ENCODE measurements around the gene ZFP36.

- TF ChIP-seq MAX (IDR thresholded peaks at IDR 0.05), result no peak
- no peak for TF ChIP-seq REST (IDR thresholded peaks at IDR 0.05; ENCODE audit: low read depth)
- no peak for TF ChIP-seq EP300 (IDR thresholded peaks at IDR 0.05; ENCODE audit: borderline replicate concordance)
- TF ChIP-seq CREB1 (IDR thresholded peaks at IDR 0.05; ENCODE audit: low read depth), result no peak
- TF ChIP-seq FOXM1 (IDR thresholded peaks at IDR 0.05; ENCODE audit: borderline replicate concordance, low read depth), result no peak
- TF ChIP-seq RAD21 (IDR thresholded peaks at IDR 0.05; ENCODE audit: low read depth), result no peak
- no peak for TF ChIP-seq CEBPB (IDR thresholded peaks at IDR 0.05)
- TF ChIP-seq EGR1 (IDR thresholded peaks at IDR 0.05), result no peak
- no peak for TF ChIP-seq TCF12 (IDR thresholded peaks at IDR 0.05; ENCODE audit: low read depth)
These were observed 24.6 kb upstream of the ZFP36 start for GRCh38 chr19:39381910-39382611.

All from Ishikawa (cell line).